GM18508 (cell line): ENCODE data around the gene TMEM244.
"Not testable (repeated sequence)": the region's sequence is repeated elsewhere in the genome, so short reads cannot be mapped to it uniquely, and the experiment has no call there.

ENCODE experiments used
- ATAC-seq: cut with Tn5 transposase; IDR thresholded peaks from one replicate; pipeline ENCODE4 v1.9.1; 2021; ENCODE audit warnings: moderate number of reproducible peaks; ENCODE audit not compliant: insufficient read depth, unreplicated experiment

Gene TMEM244

GRCh38 chr6:129871221-129871620 is 10.1 kb upstream of the TMEM244 start:
- ATAC-seq = no peak

DNA sequence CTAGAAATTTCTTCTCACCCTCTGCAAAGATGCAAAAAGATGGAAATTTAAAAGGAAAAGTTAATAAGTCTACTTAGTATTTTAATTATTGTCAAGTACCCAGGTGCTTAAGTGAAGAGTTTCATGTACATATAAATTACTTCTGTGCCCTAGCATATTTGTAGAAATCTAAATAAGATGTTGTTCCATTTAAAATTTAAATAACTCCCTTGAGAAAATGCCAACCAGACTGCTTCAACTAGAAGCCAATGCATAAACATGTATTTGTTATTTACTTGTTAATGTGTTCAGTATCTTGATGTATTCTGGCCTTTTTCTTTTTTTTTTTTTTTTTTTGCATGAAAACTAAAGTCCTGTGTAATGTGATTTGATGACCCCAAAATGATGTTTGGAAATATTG is 6.3 kb upstream of the TMEM244 start:
- no peak for ATAC-seq

DNA sequence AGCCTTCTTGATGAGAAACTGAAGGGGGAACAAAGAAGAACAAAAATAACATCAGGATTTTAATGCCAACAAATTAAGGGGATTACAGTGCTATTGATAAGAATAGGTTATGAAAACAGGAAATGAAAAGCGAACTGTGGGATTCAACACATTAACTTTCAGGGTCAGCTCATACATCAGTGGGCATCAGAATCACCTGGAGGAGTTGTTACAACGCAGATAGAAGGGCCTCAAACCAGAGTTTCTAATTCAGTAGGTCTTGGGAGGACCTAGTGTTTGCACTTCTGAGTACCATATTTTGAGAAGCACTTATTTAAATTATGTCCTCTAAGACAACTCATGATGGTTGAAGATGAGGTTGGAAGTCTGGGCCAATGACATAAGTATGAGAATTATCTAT is 5.6 kb upstream of the TMEM244 start:
- no peak for ATAC-seq

DNA sequence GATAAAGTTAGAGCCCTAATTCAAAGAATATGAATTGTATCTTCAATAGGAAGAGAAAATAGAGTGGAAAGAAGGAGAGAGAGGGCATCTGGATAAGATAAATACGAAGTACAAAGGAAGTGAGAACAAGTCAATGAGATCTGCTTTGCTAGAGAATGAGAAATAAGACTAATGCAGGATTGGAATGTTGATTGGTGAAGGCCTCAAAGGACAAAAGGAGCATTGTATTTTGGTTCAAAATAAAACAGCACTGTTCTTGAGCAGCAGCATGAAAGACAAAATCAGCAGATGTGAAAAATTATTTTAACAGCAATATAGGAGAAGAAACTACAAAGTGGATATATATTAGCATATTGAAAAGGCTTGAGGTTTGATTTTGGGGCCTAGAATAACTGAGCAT is 5.1 kb upstream of the TMEM244 start:
- ATAC-seq = no peak

GRCh38 chr6:129865013-129865412 is 3.9 kb upstream of the TMEM244 start:
- ATAC-seq = no peak

- no peak for ATAC-seq
Measured at GRCh38 chr6:129863664-129864063, 2.5 kb upstream of the TMEM244 start.

DNA sequence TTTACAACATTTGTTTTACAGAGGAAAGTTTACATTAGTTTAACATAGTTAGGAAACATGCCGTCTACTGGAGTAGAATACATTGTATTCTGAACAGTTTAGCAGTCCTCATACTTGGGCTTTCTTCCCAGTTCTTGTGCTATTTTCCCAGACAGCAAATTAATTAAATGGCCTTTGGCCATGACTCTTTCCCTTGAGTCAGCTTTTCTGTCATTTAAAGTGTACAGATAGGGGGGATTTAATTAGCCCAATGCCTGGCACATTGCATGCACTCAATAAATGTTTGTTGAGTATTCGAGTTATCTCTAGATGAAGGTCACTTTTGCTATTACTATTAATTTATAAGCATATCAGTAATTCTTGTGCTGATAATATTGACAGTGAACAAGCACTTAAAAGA is 1.6 kb downstream of the TMEM244 start:
- ATAC-seq = no peak

DNA sequence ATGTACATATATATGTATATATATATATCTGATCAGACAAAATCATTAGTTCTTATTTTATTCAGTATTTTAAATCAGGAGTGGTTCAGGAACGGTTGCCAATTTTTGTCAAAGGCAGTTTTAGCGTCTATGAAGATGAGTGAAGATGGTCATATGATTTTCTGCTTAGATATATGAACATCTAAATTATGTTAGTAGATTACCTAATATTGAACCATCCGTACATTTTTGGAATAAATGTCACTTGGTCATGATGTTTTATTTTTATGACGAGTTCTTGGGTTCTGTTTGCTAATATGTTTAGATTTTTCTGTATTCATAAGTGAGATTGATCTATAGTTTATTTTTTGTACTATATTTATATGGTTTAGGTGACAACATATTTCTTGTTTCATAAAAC is 3.3 kb downstream of the TMEM244 start:
- no peak for ATAC-seq

DNA sequence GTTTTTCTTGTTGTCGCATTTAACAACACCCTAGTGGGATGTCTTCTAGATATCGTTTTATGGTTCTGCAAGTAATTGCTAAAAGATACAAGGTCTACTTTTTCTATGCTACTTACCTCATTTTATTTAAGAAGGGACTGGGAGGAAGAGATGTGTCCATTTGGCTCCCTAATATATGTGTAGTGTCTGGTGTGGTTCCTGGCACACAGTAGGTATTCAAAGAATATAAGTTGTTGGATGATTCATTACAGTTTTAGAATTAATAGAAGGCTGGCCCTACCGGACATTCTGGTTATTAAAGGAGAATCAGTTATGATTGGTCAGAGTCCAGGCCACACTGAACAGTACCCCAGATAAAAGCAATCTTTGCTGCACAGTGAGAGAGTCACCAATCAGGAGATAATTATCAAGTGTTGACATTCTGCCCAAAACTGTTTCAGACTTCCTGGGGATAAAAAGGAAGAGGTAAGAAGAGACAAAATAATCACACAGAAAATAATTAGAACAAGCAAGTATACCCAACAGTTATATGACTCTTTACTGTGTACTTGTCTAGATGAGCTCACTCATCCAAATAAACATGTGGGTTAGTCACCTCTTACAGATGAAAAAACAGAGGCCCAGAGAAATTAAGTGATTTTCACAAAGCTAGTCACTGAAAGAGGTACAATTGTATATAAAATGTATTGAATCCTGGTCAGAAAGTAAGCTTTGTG is 7.0 kb downstream of the TMEM244 start:
- no peak for ATAC-seq

DNA sequence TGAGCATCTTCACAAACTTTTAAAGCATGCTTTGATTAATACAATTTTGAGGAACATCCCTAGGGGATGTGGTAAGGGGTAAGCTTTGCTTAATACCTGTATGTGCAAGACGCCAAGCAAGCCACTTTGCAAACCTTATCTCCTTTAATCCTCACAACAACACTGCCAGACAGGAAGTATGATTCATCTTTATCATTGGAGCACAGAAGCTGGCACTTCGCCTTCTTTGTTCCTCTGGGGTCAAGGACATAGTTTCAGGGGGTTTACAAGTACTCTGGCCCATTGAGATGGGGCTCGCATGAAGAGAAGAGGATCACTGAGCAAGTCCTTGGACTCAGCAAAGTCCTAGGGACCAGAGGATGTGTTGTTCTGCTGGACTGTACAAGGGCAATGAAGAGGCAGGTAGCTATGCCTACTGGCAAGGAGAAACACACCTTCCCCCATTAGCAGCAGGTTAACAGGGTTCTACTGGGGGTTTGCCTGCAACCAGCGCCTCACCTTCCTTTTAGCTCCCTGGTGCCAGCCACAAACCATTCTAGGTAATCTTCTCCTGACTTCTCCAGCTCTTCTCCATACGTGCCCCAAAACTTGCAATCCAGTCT is 8.8 kb downstream of the TMEM244 start:
- no peak for ATAC-seq

DNA sequence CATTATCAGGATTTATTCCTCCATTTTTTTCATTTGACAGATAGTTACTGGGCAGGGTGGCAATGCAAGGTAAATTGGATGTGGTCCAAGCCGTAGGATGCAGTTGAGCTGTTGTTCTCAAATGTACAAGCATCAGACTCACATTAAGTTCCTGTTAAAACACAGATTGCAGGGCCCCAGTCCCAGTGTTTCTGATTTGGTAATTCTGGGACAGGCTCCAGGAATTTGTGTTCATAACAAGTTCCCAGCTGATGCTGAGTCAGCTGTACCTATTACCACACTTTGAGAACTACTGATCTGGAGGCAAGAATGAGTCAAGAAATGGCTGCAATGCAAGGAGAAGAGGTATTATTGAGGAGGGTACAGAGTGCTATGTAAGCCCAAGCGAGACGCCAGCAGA is 11.7 kb downstream of the TMEM244 start:
- no peak for ATAC-seq

DNA sequence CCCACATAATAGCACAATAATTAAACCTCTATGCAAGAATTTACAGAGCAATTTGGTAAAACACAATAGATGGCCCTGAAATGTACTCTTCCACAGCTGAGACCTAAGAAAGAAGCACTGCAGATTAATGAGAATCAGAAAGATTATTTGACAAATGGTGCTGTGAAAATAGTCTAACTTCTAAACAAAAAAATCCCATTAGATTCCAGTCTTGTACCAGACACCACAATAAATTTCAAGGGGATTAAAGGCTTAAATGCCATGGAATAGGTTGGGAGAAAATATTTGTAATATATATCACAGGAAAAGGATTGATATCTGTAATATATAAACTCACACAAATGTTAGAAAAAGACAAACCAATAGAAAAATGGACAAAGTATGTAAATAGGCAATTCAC is 14.4 kb downstream of the TMEM244 start:
- no peak for ATAC-seq

DNA sequence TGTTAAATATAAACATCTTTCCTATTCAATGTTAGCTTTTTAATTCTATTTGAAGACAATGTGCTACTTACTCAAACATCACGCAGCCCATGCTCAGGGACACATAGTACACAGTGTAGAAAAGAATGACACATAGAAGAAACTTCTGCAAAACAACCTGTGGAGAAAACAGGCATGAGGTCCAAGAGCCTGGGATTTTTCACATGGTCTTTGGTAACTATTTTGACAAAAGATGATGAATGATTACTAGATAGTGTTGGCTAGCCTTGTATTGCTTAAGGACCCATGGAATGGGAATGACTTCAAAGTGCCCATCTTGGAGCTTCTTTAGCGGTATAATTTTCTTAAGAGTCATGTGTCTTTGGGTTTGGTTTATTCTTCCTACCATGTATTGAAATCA is 15.4 kb downstream of the TMEM244 start:
- no peak for ATAC-seq

DNA sequence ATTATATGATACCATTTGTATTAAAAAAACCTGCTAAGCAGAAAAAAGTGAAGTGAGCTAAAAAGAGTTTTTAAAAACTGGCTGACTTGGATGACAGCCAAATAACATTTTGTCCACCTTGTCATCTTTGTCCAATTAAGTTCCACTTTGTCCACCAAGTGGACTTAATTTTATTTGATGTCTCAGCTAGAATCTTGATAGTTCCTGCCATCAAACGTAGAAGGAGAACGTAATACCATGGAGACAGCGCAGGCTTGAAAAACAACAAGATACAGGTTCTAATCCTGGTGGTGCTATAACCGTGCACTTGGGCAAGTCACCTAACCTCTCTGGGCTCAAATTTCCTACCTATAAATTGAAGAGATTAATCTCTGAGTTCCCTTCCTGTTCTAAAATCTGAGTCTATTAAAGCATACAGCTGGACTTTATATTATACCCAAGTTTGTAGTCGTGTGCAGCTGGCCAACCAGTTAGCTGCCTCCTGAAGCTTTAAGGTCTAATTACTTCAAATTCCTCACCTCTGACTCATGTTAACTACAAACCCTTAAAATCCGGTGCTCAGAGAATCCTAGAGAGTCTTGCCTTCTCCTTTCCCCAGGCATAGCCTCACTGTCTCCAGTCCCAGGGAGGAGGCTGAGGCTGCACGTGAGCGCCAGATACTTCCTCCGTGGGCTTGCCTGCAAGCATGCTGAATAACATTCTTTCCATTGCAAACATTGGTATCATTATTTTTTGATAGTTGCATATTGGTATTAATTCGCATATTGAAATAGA is 16.8 kb downstream of the TMEM244 start:
- ATAC-seq = no peak

DNA sequence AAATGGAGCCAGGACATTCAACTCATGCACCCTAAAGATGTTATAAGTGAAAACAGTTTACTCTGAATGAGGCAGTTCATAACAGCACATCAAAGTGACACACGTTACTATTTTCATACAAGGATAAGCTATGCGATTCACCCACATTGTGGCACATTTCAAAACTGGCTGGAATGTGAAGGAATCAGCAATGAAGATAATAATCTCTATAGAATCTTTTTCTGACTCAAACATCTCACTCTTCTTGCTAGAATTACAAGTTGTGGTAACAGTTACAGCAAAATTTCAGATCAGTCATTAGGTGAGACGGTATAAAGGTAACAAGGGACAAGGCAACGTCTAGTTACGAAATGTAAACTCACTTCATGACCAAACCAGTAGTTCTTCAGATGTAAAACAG is 17.5 kb downstream of the TMEM244 start:
- no peak for ATAC-seq

DNA sequence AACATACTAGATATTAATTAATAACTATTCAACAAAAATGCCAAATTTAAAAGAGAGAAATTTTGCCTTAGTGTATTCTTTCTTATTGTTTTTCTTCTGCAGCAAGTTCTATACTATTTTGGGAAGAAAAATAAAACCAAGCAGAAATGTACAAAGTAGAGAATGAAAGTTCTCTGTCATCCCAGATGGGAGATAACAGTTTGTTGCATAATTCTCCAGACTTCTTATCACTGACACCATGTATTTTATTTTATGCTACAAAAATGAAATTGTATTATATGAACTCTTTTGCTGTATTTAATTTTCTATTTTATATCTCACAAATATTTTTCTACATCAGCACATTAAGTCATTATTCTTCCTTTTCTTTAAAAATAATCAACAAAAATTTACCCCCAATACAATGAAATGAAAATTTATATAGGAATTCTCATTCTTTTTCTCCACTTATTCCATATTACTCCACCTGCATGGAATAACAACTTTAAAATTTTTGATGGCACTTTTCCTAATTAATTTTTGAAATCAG is 18.2 kb downstream of the TMEM244 start:
- no peak for ATAC-seq

- no peak for ATAC-seq
Measured at GRCh38 chr6:129842137-129842536, 19.0 kb downstream of the TMEM244 start.

DNA sequence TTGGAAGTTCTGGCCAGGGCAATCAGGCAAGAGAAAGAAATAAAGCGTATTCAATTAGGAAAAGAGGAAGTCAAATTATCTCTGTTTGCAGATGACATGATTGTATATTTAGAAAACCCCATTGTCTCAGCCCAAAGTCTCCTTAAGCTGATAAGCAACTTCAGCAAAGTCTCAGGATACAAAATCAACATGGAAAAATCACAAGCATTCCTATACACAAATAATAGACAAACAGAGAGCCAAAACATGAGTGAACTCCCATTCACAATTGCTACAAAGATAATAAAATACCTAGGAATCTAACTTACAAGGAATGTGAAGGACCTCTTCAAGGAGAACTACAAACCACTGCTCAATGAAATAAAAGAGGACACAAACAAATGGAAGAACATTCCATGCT is 21.6 kb downstream of the TMEM244 start:
- ATAC-seq = not testable (repeated sequence)

DNA sequence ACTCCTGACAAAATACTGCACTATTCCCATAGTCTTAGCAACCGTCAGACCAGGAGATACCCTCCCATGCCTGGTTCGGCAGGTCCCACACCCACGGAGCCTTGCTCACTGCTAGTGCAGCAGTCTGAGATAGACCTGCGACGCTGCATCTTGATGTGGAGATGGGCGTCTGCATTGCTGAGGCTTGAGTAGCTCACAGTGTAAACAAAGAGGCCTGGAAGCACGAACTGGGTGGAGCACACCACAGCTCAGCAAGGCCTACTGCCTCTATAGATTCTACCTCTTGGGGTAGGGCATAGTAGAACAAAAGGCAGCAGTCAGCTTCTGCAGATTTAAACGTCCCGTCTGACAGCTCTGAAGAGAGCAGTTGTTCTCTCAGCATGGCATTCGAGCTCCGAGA is 25.4 kb downstream of the TMEM244 start:
- no peak for ATAC-seq

GRCh38 chr6:129832299-129832698 is 28.8 kb downstream of the TMEM244 start:
- ATAC-seq = no peak

GRCh38 chr6:129828229-129828628 is 32.9 kb downstream of the TMEM244 start:
- no peak for ATAC-seq
